HCT116 (cell line): Measurements from ENCODE around the gene HBG1.

Source experiments
- EZH2 ChIP-seq: fragments of 200-600 bp; sonication (generic); IDR thresholded peaks from 2 replicates; pipeline ENCODE4 v1.6.1; 2017; ENCODE audit warnings: antibody characterized with exemption, mixed run types
- EZH2phosphoT487 ChIP-seq: fragments of 200-600 bp; IDR thresholded peaks from 2 replicates; pipeline ENCODE4 v1.6.1; 2018; ENCODE audit warnings: antibody characterized with exemption, borderline replicate concordance
- POLR2A ChIP-seq: IDR thresholded peaks from 2 replicates; pipeline ENCODE4 v1.7.0; 2011; ENCODE audit warnings: borderline replicate concordance; ENCODE audit not compliant: insufficient read depth, insufficient read length; ENCODE audit errors: extremely low read depth
- POLR2AphosphoS5 ChIP-seq: IDR thresholded peaks from 2 replicates; pipeline ENCODE4 v1.6.1; 2011; ENCODE audit warnings: mild to moderate bottlenecking, low read depth, low read length, moderate library complexity
- SP1 ChIP-seq: IDR thresholded peaks from 2 replicates; pipeline ENCODE4 v1.6.1; 2012; ENCODE audit warnings: low read depth
- YY1 ChIP-seq: IDR thresholded peaks from 2 replicates; pipeline ENCODE4 v1.6.1; 2011; ENCODE audit warnings: low read length, low read depth, moderate library complexity, mild to moderate bottlenecking; ENCODE audit not compliant: insufficient replicate concordance; ENCODE audit errors: extremely low read depth
- TF ChIP-seq, protein P1 (sequence below), 3 experiments: fragments of 200-600 bp in 1 of 3; sonication (generic) in 1 of 3; IDR thresholded peaks in 2 of 3; conservative IDR thresholded peaks in 1 of 3; 2 replicates each; pipeline ENCODE4 v1.5.1; 2012 to 2017; ENCODE audit warnings: low read depth in 2 of 3, low read length in 2 of 3, antibody characterized with exemption in 1 of 3, borderline replicate concordance in 1 of 3, control low read depth in 1 of 3, mild to moderate bottlenecking in 1 of 3, mixed read lengths in 1 of 3, mixed run types in 1 of 3, moderate library complexity in 1 of 3; ENCODE audit not compliant: insufficient read depth in 1 of 3
- TF ChIP-seq, protein P2 (sequence below): IDR thresholded peaks from 2 replicates; pipeline ENCODE4 v1.6.1; 2011; ENCODE audit warnings: mild to moderate bottlenecking, low read length, moderate library complexity; ENCODE audit not compliant: insufficient replicate concordance; ENCODE audit errors: extremely low read depth

DNA sequence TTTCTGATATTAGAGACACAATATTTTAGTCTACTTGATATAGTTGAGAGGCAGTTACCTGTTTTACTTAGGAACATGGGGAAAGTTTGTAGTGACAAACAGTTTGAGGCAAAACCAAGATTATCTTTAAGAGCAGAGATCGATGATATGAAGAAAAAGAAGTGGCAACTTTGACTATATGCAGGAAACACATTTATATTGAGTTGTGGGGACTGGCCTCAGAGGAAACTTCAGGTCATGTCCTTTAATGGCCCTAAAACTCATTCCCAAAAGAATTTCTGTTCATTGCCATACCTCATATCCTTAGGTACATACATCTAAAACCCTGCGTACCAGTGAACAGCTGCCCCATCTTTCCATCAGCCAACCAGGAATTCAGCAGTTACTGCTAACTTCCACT lies 4.5 kb downstream of the HBG1 start:
- TF ChIP-seq, protein P1, sequence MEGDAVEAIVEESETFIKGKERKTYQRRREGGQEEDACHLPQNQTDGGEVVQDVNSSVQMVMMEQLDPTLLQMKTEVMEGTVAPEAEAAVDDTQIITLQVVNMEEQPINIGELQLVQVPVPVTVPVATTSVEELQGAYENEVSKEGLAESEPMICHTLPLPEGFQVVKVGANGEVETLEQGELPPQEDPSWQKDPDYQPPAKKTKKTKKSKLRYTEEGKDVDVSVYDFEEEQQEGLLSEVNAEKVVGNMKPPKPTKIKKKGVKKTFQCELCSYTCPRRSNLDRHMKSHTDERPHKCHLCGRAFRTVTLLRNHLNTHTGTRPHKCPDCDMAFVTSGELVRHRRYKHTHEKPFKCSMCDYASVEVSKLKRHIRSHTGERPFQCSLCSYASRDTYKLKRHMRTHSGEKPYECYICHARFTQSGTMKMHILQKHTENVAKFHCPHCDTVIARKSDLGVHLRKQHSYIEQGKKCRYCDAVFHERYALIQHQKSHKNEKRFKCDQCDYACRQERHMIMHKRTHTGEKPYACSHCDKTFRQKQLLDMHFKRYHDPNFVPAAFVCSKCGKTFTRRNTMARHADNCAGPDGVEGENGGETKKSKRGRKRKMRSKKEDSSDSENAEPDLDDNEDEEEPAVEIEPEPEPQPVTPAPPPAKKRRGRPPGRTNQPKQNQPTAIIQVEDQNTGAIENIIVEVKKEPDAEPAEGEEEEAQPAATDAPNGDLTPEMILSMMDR (IDR thresholded peaks at IDR 0.05 in 2 of 3, conservative IDR thresholded peaks at IDR 0.05 in 1 of 3; ENCODE audit: borderline replicate concordance in 1 of 3, insufficient read depth in 1 of 3, low read depth in 2 of 3, low read length in 2 of 3) = no peak
- TF ChIP-seq POLR2A (no peak), POLR2AphosphoS5 (no peak), YY1 (no peak), EZH2phosphoT487 (no peak), SP1 (no peak), EZH2 (no peak)
- TF ChIP-seq, protein P2, sequence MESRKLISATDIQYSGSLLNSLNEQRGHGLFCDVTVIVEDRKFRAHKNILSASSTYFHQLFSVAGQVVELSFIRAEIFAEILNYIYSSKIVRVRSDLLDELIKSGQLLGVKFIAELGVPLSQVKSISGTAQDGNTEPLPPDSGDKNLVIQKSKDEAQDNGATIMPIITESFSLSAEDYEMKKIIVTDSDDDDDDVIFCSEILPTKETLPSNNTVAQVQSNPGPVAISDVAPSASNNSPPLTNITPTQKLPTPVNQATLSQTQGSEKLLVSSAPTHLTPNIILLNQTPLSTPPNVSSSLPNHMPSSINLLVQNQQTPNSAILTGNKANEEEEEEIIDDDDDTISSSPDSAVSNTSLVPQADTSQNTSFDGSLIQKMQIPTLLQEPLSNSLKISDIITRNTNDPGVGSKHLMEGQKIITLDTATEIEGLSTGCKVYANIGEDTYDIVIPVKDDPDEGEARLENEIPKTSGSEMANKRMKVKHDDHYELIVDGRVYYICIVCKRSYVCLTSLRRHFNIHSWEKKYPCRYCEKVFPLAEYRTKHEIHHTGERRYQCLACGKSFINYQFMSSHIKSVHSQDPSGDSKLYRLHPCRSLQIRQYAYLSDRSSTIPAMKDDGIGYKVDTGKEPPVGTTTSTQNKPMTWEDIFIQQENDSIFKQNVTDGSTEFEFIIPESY = no peak
